ENCODE data around the gene DPH3. TPM values are rescaled to one million over a fixed set of nuclear protein-coding genes. Genes with fewer than 3 reads are reported as not detected.

The DPH3 gene
- total and polyA plus RNA-seq, 10 of the 15 experiments (the other 5 are each of a cell fraction or from before 2014, with no cell fraction given), result 10.8 to 71.8 (median 23.4) TPM

- no peak overlapping the region for H3K4me3 ChIP-seq
- ChIA-PET SMC1A (ENCODE audit: uncharacterized antibody, unreplicated experiment) (interaction anchor here (0.5 to 0.6 kb wide), 2 partner anchors 225 to 1102 kb away, joined by 3 to 4 read pairs; no protein-coding TSS in a partner anchor), POLR2A (no interaction called here), RAD21 (ENCODE audit: unreplicated experiment) (interaction anchor here (2.0 kb wide), 1 partner anchor 18 kb away, joined by 13 read pairs; no protein-coding TSS in a partner anchor), CTCF (interaction anchor here (1.0 kb wide), 1 partner anchor 14 kb away, joined by 3 read pairs; no protein-coding TSS in a partner anchor)
- ATAC-seq, result peak; percentile 93
- WGBS (ENCODE audit: insufficient coverage, insufficient replicate concordance, low lambda C conversion rate, missing lambda C conversion rate), result 5% methylated on average over 1 of the region's 2 CpGs
- H3K79me2 ChIP-seq (ENCODE audit: control insufficient read depth, insufficient read depth, low read length), result no peaks in the 10 kb centered on the region
- BruUV-seq (replicated peaks), result no TSS peak
- peak; percentile 90 for FAIRE-seq
- no peak for TF ChIP-seq NFXL1 (IDR thresholded peaks at IDR 0.05; ENCODE audit: borderline replicate concordance)
- TF ChIP-seq RUNX3 (IDR thresholded peaks at IDR 0.05; ENCODE audit: low read length), result peak; percentile 54
- TF ChIP-seq JUNB (IDR thresholded peaks at IDR 0.05), result peak; percentile 76
- TF ChIP-seq ZZZ3 (IDR thresholded peaks at IDR 0.05; ENCODE audit: control insufficient read depth, insufficient read length, low read depth), result no peak
- TF ChIP-seq ATF7 (IDR thresholded peaks at IDR 0.05; ENCODE audit: low read depth), result 0 out of 2 replicates have a peak, but pooled peaks have one; percentile 13
- TF ChIP-seq IRF4 (IDR thresholded peaks at IDR 0.05; ENCODE audit: low read depth, low read length), result peak; percentile 59; the same call in 1 of the 2 replicates
- TF ChIP-seq SUZ12 (IDR thresholded peaks at IDR 0.05; ENCODE audit: unreplicated experiment), result no peak
- TF ChIP-seq FOS (IDR thresholded peaks at IDR 0.05; ENCODE audit: borderline replicate concordance, extremely low read depth, insufficient read length), result no peak
- peak; percentile 52; the same call in 1 of the 2 replicates for TF ChIP-seq CREM (IDR thresholded peaks at IDR 0.05; ENCODE audit: low read depth)
- TF ChIP-seq IKZF2 (IDR thresholded peaks at IDR 0.05), result peak; percentile 49 to 55; a peak in 3 of 4 replicates
- TF ChIP-seq FOXM1 (IDR thresholded peaks at IDR 0.05; ENCODE audit: low read depth, low read length), result peak; percentile 15; the same call in 1 of the 2 replicates
- TF ChIP-seq DPF2 (IDR thresholded peaks at IDR 0.05), result peak; percentile 41; the same call in 1 of the 2 replicates
- no peak for TF ChIP-seq EED (IDR thresholded peaks at IDR 0.05; ENCODE audit: low read depth)
- peak; percentile 50; the same call in 1 of the 2 replicates for TF ChIP-seq MTA2 (IDR thresholded peaks at IDR 0.05; ENCODE audit: low read depth)
- no peak for TF ChIP-seq RCOR1 (conservative IDR thresholded peaks at IDR 0.05; ENCODE audit: low read depth, low read length)
- TF ChIP-seq CTCF (IDR thresholded peaks at IDR 0.05 in 2 of 3, conservative IDR thresholded peaks at IDR 0.05 in 1 of 3; ENCODE audit: control insufficient read depth in 2 of 3, extremely low read depth in 1 of 3, insufficient read depth in 1 of 3, low read depth in 3 of 3, low read length in 3 of 3), result no peak
- TF ChIP-seq GATAD2B (conservative IDR thresholded peaks at IDR 0.05; ENCODE audit: low read depth), result no peak
- TF ChIP-seq ZBED1 (IDR thresholded peaks at IDR 0.05; ENCODE audit: borderline replicate concordance), result peak; percentile 65; the same call in 1 of the 2 replicates
- peak in 1 of 2 experiments; percentile 73; a peak in 2 of 4 replicates for TF ChIP-seq ETV6 (conservative IDR thresholded peaks at IDR 0.05 in 1 of 2, IDR thresholded peaks at IDR 0.05 in 1 of 2; ENCODE audit: borderline replicate concordance in 1 of 2, low read depth in 1 of 2)
- no peak for TF ChIP-seq USF2 (IDR thresholded peaks at IDR 0.05; ENCODE audit: borderline replicate concordance, low read depth, low read length)
- TF ChIP-seq ZSCAN29 (IDR thresholded peaks at IDR 0.05), result no peak
- no peak for TF ChIP-seq TCF7 (IDR thresholded peaks at IDR 0.05; ENCODE audit: borderline replicate concordance)
- no peak overlapping the region; the same call in 1 of the 2 replicates for H3K27ac ChIP-seq (ENCODE audit: control insufficient read depth, insufficient read depth)
- in situ Hi-C loops (cut with MboI) (no loop called here), intact Hi-C loops (cut with micrococcal nuclease; ENCODE audit: unreplicated experiment) (no loop called here)
- no peak overlapping the region for H3K9ac ChIP-seq (ENCODE audit: control insufficient read depth, insufficient read depth, low read length)
- peaks cover 9% of the 10 kb centered on the region in 2 experiments for H3K36me3 ChIP-seq (ENCODE audit: control insufficient read depth in 2 of 2, insufficient read depth in 2 of 2, low read length in 1 of 2)
- H3K27me3 ChIP-seq (replicated peaks in 1 of 2; ENCODE audit: control insufficient read depth in 2 of 2, insufficient read depth in 2 of 2, low read length in 1 of 2), result no peaks in the 10 kb centered on the region
- DNase-seq (ENCODE audit: low read depth, low spot score), result peak; percentile 77
- H4K20me1 ChIP-seq (ENCODE audit: control insufficient read depth, insufficient read depth), result no peaks in the 10 kb centered on the region
- no peak overlapping the region for H2AFZ ChIP-seq (ENCODE audit: control insufficient read depth, low read depth, low read length)
- no peaks in the 10 kb centered on the region for H3K9me3 ChIP-seq (replicated peaks; ENCODE audit: control insufficient read depth, insufficient read depth, low read length)
- H3K4me1 ChIP-seq (ENCODE audit: control insufficient read depth, insufficient read depth, low read length), result peaks cover 24% of the 10 kb centered on the region
- no peak overlapping the region for H3K4me2 ChIP-seq (ENCODE audit: control insufficient read depth, insufficient read depth)
Measured at GRCh38 chr3:16309558-16309957, 44.8 kb upstream of the DPH3 start.

All from GM12878 (cell line).